ENCODE results near the gene TOLLIP. TPM values are rescaled to one million over a fixed set of nuclear protein-coding genes. Genes with fewer than 3 reads are reported as not detected.
"Not testable (repeated sequence)": the region's sequence is repeated elsewhere in the genome, so short reads cannot be mapped to it uniquely, and the experiment has no call there.

The TOLLIP gene
- total and polyA plus RNA-seq, 2 of the 4 experiments (the other 2 are of a cell fraction), result 19.7 to 42.9 TPM

GRCh38 chr11:1248951-1249350 is 60.5 kb downstream of the TOLLIP start:
- in situ Hi-C loops (cut with MboI; ENCODE audit: low sequenced_read_pairs); DNase-seq: not testable (repeated sequence)

GRCh38 chr11:1247026-1247425 is 62.4 kb downstream of the TOLLIP start:
- H3K4me2 ChIP-seq (ENCODE audit: low read depth, low read length); H2AK5ac ChIP-seq (ENCODE audit: low read depth, low read length); H3K36me3 ChIP-seq (ENCODE audit: control insufficient read depth, insufficient read depth, low read length); H3K18ac ChIP-seq (ENCODE audit: low read depth, low read length); H2AFZ ChIP-seq (replicated peaks; ENCODE audit: low read length, poor library complexity); H3K4me3 ChIP-seq (ENCODE audit: insufficient read depth, low read depth, low read length); H3K79me1 ChIP-seq (ENCODE audit: low read depth in 1 of 2, low read length in 2 of 2); H3K9me1 ChIP-seq (ENCODE audit: insufficient read depth, low read length); H3K4ac ChIP-seq (ENCODE audit: low read depth, low read length); H3K27ac ChIP-seq (ENCODE audit: insufficient read depth, low read length); H4K91ac ChIP-seq (ENCODE audit: insufficient read depth, low read depth, low read length); CTCF ChIA-PET; H4K5ac ChIP-seq (ENCODE audit: low read depth, low read length); H3K9ac ChIP-seq (ENCODE audit: low read depth, low read length); H3K56ac ChIP-seq (ENCODE audit: extremely low read depth, insufficient read depth, low read length); H3K4me1 ChIP-seq (ENCODE audit: control insufficient read depth, insufficient read depth, low read length); POLR2A ChIA-PET (ENCODE audit: unreplicated experiment); H2AK9ac ChIP-seq (replicated peaks; ENCODE audit: low read depth, low read length, poor library complexity); ATAC-seq (ENCODE audit: low read depth); H3K9me3 ChIP-seq (ENCODE audit: control insufficient read depth, insufficient read depth, low read length); in situ Hi-C loops (cut with MboI; ENCODE audit: low sequenced_read_pairs); H3K14ac ChIP-seq (replicated peaks; ENCODE audit: low read depth, low read length); intact Hi-C loops (cut with micrococcal nuclease); H4K8ac ChIP-seq (ENCODE audit: low read depth in 2 of 2, low read length in 2 of 2); H2BK15ac ChIP-seq (ENCODE audit: low read depth, low read length); DNase-seq; BruUV-seq (replicated peaks); H2BK20ac ChIP-seq (ENCODE audit: low read depth, low read length); H3K23ac ChIP-seq (ENCODE audit: low read depth, low read length); dilution Hi-C loops (cut with HindIII; ENCODE audit: low sequenced_read_pairs, unreplicated experiment); H3K27me3 ChIP-seq (ENCODE audit: control insufficient read depth, insufficient read depth, low read length); H2BK5ac ChIP-seq (ENCODE audit: low read depth, low read length, poor library complexity, severe bottlenecking); H2BK120ac ChIP-seq (ENCODE audit: low read depth, low read length); H4K20me1 ChIP-seq (ENCODE audit: insufficient read depth, low read length): not testable (repeated sequence)
- no CpG with 5 or more reads among the region's 14 CpGs for WGBS, 2 experiments (ENCODE audit: extremely low coverage in 2 of 2, insufficient read length in 1 of 2)

More at GRCh38 chr11:1248951-1249350, 60.5 kb downstream of the TOLLIP start:
- H3K4me3 ChIP-seq (ENCODE audit: insufficient read depth, low read depth, low read length); H2AK5ac ChIP-seq (ENCODE audit: low read depth, low read length); H3K4ac ChIP-seq (ENCODE audit: low read depth, low read length); H3K4me1 ChIP-seq (ENCODE audit: control insufficient read depth, insufficient read depth, low read length); H3K79me1 ChIP-seq (ENCODE audit: low read depth in 1 of 2, low read length in 2 of 2); H3K9ac ChIP-seq (ENCODE audit: low read depth, low read length); CTCF ChIA-PET; H3K14ac ChIP-seq (replicated peaks; ENCODE audit: low read depth, low read length); ATAC-seq (ENCODE audit: low read depth); dilution Hi-C loops (cut with HindIII; ENCODE audit: low sequenced_read_pairs, unreplicated experiment); H3K27me3 ChIP-seq (ENCODE audit: control insufficient read depth, insufficient read depth, low read length); H3K4me2 ChIP-seq (ENCODE audit: low read depth, low read length); H3K18ac ChIP-seq (ENCODE audit: low read depth, low read length); H2BK15ac ChIP-seq (ENCODE audit: low read depth, low read length); H3K56ac ChIP-seq (ENCODE audit: extremely low read depth, insufficient read depth, low read length); H3K36me3 ChIP-seq (ENCODE audit: control insufficient read depth, insufficient read depth, low read length); H2AK9ac ChIP-seq (replicated peaks; ENCODE audit: low read depth, low read length, poor library complexity); H3K27ac ChIP-seq (ENCODE audit: insufficient read depth, low read length); H3K23ac ChIP-seq (ENCODE audit: low read depth, low read length); BruUV-seq (replicated peaks); H2AFZ ChIP-seq (replicated peaks; ENCODE audit: low read length, poor library complexity); H2BK20ac ChIP-seq (ENCODE audit: low read depth, low read length); H3K9me1 ChIP-seq (ENCODE audit: insufficient read depth, low read length); H4K5ac ChIP-seq (ENCODE audit: low read depth, low read length); H4K8ac ChIP-seq (ENCODE audit: low read depth in 2 of 2, low read length in 2 of 2); H2BK5ac ChIP-seq (ENCODE audit: low read depth, low read length, poor library complexity, severe bottlenecking); H4K91ac ChIP-seq (ENCODE audit: insufficient read depth, low read depth, low read length); POLR2A ChIA-PET (ENCODE audit: unreplicated experiment); intact Hi-C loops (cut with micrococcal nuclease); H2BK120ac ChIP-seq (ENCODE audit: low read depth, low read length); H4K20me1 ChIP-seq (ENCODE audit: insufficient read depth, low read length): not testable (repeated sequence)
- WGBS, 2 experiments (ENCODE audit: extremely low coverage in 2 of 2, insufficient read length in 1 of 2), result no CpG with 5 or more reads among the region's 18 CpGs
- peaks cover 13% of the 10 kb centered on the region; the same call in 1 of the 2 replicates for H3K9me3 ChIP-seq (ENCODE audit: control insufficient read depth, insufficient read depth, low read length)

Data from IMR-90 (cell line).